Ishikawa (cell line): ENCODE data around the gene RPS21.

ENCODE experiments used
- CEBPB ChIP-seq: IDR thresholded peaks from 2 replicates; pipeline ENCODE4 v1.6.1; 2012
- EGR1 ChIP-seq: IDR thresholded peaks from 2 replicates; pipeline ENCODE4 v1.6.1; 2012
- REST ChIP-seq: IDR thresholded peaks from 2 replicates; pipeline ENCODE4 v1.6.1; 2012; ENCODE audit warnings: low read depth, mild to moderate bottlenecking
- TAF1 ChIP-seq: IDR thresholded peaks from 2 replicates; pipeline ENCODE4 v1.6.1; 2012; ENCODE audit warnings: low read depth, mild to moderate bottlenecking

- no peak for TF ChIP-seq EGR1
- TF ChIP-seq REST, result no peak
- TF ChIP-seq TAF1, result no peak
- no peak for TF ChIP-seq CEBPB
These were observed 1.2 kb downstream of the RPS21 start for GRCh38 chr20:62387933-62388635.
